AG09319 (cell line): ENCODE measurements around the gene SYNJ2.

Experiments used
- DNase-seq: peaks from one replicate; pipeline ENCODE4 v3.0.0-alpha.2; 2010; ENCODE audit warnings: low read depth; ENCODE audit errors: extremely low read depth
- CTCF ChIP-seq: IDR thresholded peaks from 2 replicates; pipeline ENCODE4 v1.5.1; 2011; ENCODE audit warnings: low read depth, mild to moderate bottlenecking, inconsistent platforms, low read length, moderate library complexity

The SYNJ2 gene

GRCh38 chr6:158018851-158019361, 37.2 kb downstream of the SYNJ2 start:
- DNase-seq = no peak
- no peak for TF ChIP-seq CTCF

- TF ChIP-seq CTCF = no peak
- DNase-seq = no peak
Measured at GRCh38 chr6:158019416-158019815, 37.8 kb downstream of the SYNJ2 start.

GRCh38 chr6:158020272-158020711, 38.6 kb downstream of the SYNJ2 start:
- no peak for TF ChIP-seq CTCF
- DNase-seq = no peak

GRCh38 chr6:158020811-158021210, 39.1 kb downstream of the SYNJ2 start:
- no peak for DNase-seq
- TF ChIP-seq CTCF = no peak

- DNase-seq = no peak
- no peak for TF ChIP-seq CTCF
Measured at GRCh38 chr6:158021376-158021775, 39.7 kb downstream of the SYNJ2 start.

- no peak for DNase-seq
- no peak for TF ChIP-seq CTCF
Measured at GRCh38 chr6:158021814-158022748, 40.4 kb downstream of the SYNJ2 start.
